H1 (cell line): ENCODE measurements around the gene ERP44.

ENCODE experiments used
- CBX5 ChIP-seq: fragments of 300-800, 300-1000 bp; sonication (generic); IDR thresholded peaks from 2 replicates; pipeline ENCODE4 v1.7.1; 2016; ENCODE audit warnings: antibody characterized with exemption, low read length, low read depth
- CTCF ChIP-seq, 3 experiments: IDR thresholded peaks; 1 replicate in 2 of 3; 2 replicates in 1 of 3; pipeline versions ENCODE4 v1.5.1 to v1.6.1; 2011; ENCODE audit warnings: low read length in 3 of 3, mild to moderate bottlenecking in 3 of 3, inconsistent platforms in 2 of 3, low read depth in 1 of 3, moderate library complexity in 1 of 3; ENCODE audit not compliant: insufficient read depth in 1 of 3; ENCODE audit errors: control extremely low read depth in 1 of 3
- EGR1 ChIP-seq: IDR thresholded peaks from 2 replicates; pipeline ENCODE4 v1.6.1; 2011; ENCODE audit warnings: low read depth, low read length, borderline replicate concordance
- KDM1A ChIP-seq: fragments of 200-600, 300-600 bp; sonication (generic); IDR thresholded peaks from 2 replicates; pipeline ENCODE4 v1.7.1; 2016; ENCODE audit warnings: mild to moderate bottlenecking, low read length, borderline replicate concordance
- MAFK ChIP-seq: IDR thresholded peaks from 2 replicates; pipeline ENCODE4 v1.6.1; 2012; ENCODE audit warnings: low read depth, mild to moderate bottlenecking, improper control_type of control experiment, low read length
- PHF8 ChIP-seq: fragments of 200-600 bp; sonication (generic); conservative IDR thresholded peaks from 2 replicates; pipeline ENCODE4 v1.7.1; 2012; ENCODE audit warnings: low read depth, mild to moderate bottlenecking, inconsistent platforms, low read length, moderate library complexity
- POLR2A ChIP-seq, 2 experiments: IDR thresholded peaks; 1 replicate in 1 of 2; 2 replicates in 1 of 2; pipeline ENCODE4 v1.6.1; 2011; ENCODE audit warnings: low read depth in 2 of 2, low read length in 2 of 2, mild to moderate bottlenecking in 2 of 2; ENCODE audit errors: control extremely low read depth in 1 of 2
- POLR2AphosphoS5 ChIP-seq: IDR thresholded peaks from 2 replicates; pipeline ENCODE4 v1.6.1; 2011; ENCODE audit warnings: low read depth, low read length
- RFX5 ChIP-seq: IDR thresholded peaks from 2 replicates; pipeline ENCODE4 v1.6.1; 2011; ENCODE audit warnings: low read depth, low read length, improper control_type of control experiment, borderline replicate concordance
- TAF1 ChIP-seq: IDR thresholded peaks from 2 replicates; pipeline ENCODE4 v1.6.1; 2011; ENCODE audit warnings: mild to moderate bottlenecking, low read depth, low read length

GRCh38 chr9:100057624-100058023 is 41.2 kb downstream of the ERP44 start:
- TF ChIP-seq RFX5 (no peak), TAF1 (no peak), CTCF (IDR thresholded peaks at IDR 0.05; ENCODE audit: control extremely low read depth in 1 of 3, insufficient read depth in 1 of 3, low read depth in 1 of 3, low read length in 3 of 3) (no peak), POLR2A (IDR thresholded peaks at IDR 0.05; ENCODE audit: control extremely low read depth in 1 of 2, low read depth in 2 of 2, low read length in 2 of 2) (no peak), MAFK (no peak), KDM1A (no peak), PHF8 (no peak), POLR2AphosphoS5 (no peak), CBX5 (no peak), EGR1 (no peak)
